H9 (cell line): Measurements from ENCODE around the gene DNMT3L. TPM values are rescaled to one million over a fixed set of nuclear protein-coding genes. Genes with fewer than 3 reads are reported as not detected.
"Not testable (repeated sequence)": the region's sequence is repeated elsewhere in the genome, so short reads cannot be mapped to it uniquely, and the experiment has no call there.

ENCODE experiments used
- DNase-seq: peaks from one replicate; pipeline ENCODE4 v3.0.0-alpha.2; 2017
- H2AFZ ChIP-seq: one replicate; pipeline ENCODE4 v1.6.1; 2013; ENCODE audit warnings: mild to moderate bottlenecking, low read length, control low read depth, moderate library complexity
- H2AK5ac ChIP-seq: 2 replicates; pipeline ENCODE4 v1.6.1; 2013; ENCODE audit warnings: low read length, control low read depth, mixed read lengths; ENCODE audit not compliant: insufficient read length
- H2BK120ac ChIP-seq: one replicate; pipeline ENCODE4 v1.6.1; 2013; ENCODE audit warnings: low read depth, mild to moderate bottlenecking, low read length, control low read depth, inconsistent platforms; ENCODE audit not compliant: poor library complexity, severe bottlenecking
- H2BK12ac ChIP-seq: 2 replicates; pipeline ENCODE4 v1.6.1; 2013; ENCODE audit warnings: low read length, control low read depth, mixed read lengths, low read depth; ENCODE audit not compliant: insufficient read length
- H2BK15ac ChIP-seq: 2 replicates; pipeline ENCODE4 v1.6.1; 2013; ENCODE audit warnings: low read depth, low read length, control low read depth
- H2BK20ac ChIP-seq: one replicate; pipeline ENCODE4 v1.6.1; 2013; ENCODE audit warnings: low read depth, mild to moderate bottlenecking, low read length, control low read depth, inconsistent platforms; ENCODE audit not compliant: poor library complexity, severe bottlenecking
- H2BK5ac ChIP-seq: 2 replicates; pipeline ENCODE4 v1.6.1; 2013; ENCODE audit warnings: low read length, control low read depth, mixed read lengths; ENCODE audit not compliant: insufficient read length
- H3K14ac ChIP-seq: 2 replicates; pipeline ENCODE4 v1.6.1; 2013; ENCODE audit warnings: low read length, control low read depth; ENCODE audit not compliant: insufficient read depth
- H3K18ac ChIP-seq: 2 replicates; pipeline ENCODE4 v1.6.1; 2013; ENCODE audit warnings: low read depth, mild to moderate bottlenecking, mixed read lengths, low read length, control low read depth; ENCODE audit not compliant: insufficient read length
- H3K23ac ChIP-seq: 2 replicates; pipeline ENCODE4 v1.6.1; 2013; ENCODE audit warnings: low read length, control low read depth, mixed read lengths, low read depth; ENCODE audit not compliant: insufficient read length
- H3K23me2 ChIP-seq: 2 replicates; pipeline ENCODE4 v1.6.1; 2013; ENCODE audit warnings: low read depth, mild to moderate bottlenecking, mixed read lengths, low read length, control low read depth; ENCODE audit not compliant: insufficient read length, poor library complexity, severe bottlenecking
- H3K27ac ChIP-seq: 2 replicates; pipeline ENCODE4 v1.5.1; 2013; ENCODE audit warnings: low read length, control low read depth, mixed read lengths, low read depth; ENCODE audit not compliant: insufficient read length
- H3K27me3 ChIP-seq: 2 replicates; pipeline ENCODE4 v1.6.1; 2013; ENCODE audit warnings: low read length, control low read depth, inconsistent platforms; ENCODE audit not compliant: insufficient read depth
- H3K4ac ChIP-seq: 2 replicates; pipeline ENCODE4 v1.6.1; 2013; ENCODE audit warnings: low read depth, mild to moderate bottlenecking, control low read depth, inconsistent platforms, low read length, moderate library complexity
- H3K4me1 ChIP-seq: 2 replicates; pipeline ENCODE4 v1.6.1; 2013; ENCODE audit warnings: low read length, control low read depth, inconsistent platforms; ENCODE audit not compliant: insufficient read depth
- H3K4me2 ChIP-seq: 2 replicates; pipeline ENCODE4 v1.6.1; 2013; ENCODE audit warnings: low read length, control low read depth, mixed read lengths; ENCODE audit not compliant: insufficient read length, insufficient read depth
- H3K56ac ChIP-seq: 2 replicates; pipeline ENCODE4 v1.6.1; 2013; ENCODE audit warnings: low read depth, mild to moderate bottlenecking, mixed read lengths, low read length, control low read depth; ENCODE audit not compliant: insufficient read length
- H3K79me1 ChIP-seq: 2 replicates; pipeline ENCODE4 v1.6.1; 2013; ENCODE audit warnings: low read depth, mild to moderate bottlenecking, moderate library complexity, low read length, control low read depth, inconsistent platforms; ENCODE audit not compliant: insufficient read depth, poor library complexity, severe bottlenecking
- H3K79me2 ChIP-seq: 2 replicates; pipeline ENCODE4 v1.6.1; 2013; ENCODE audit warnings: low read length, control low read depth, inconsistent platforms; ENCODE audit not compliant: insufficient read depth
- H3K9ac ChIP-seq: 2 replicates; pipeline ENCODE4 v1.6.1; 2013; ENCODE audit warnings: low read length, control low read depth, mixed read lengths; ENCODE audit not compliant: insufficient read length; ENCODE audit errors: extremely low read depth
- H3K9me3 ChIP-seq: one replicate; pipeline ENCODE4 v1.6.1; 2013; ENCODE audit warnings: low read depth, low read length, inconsistent platforms; ENCODE audit not compliant: control insufficient read depth
- H3T11ph ChIP-seq: one replicate; pipeline ENCODE4 v1.6.1; 2013; ENCODE audit warnings: mild to moderate bottlenecking, low read length, control low read depth, inconsistent platforms
- H4K20me1 ChIP-seq: one replicate; pipeline ENCODE4 v1.6.1; 2013; ENCODE audit not compliant: control insufficient read depth, insufficient read length, insufficient read depth
- H4K5ac ChIP-seq: 2 replicates; pipeline ENCODE4 v1.6.1; 2013; ENCODE audit warnings: low read depth, mild to moderate bottlenecking, mixed read lengths, low read length, control low read depth; ENCODE audit not compliant: insufficient read length
- H4K8ac ChIP-seq: replicated peaks from 2 replicates; pipeline ENCODE4 v1.6.1; 2013; ENCODE audit warnings: low read length, control low read depth, mixed read lengths, low read depth; ENCODE audit not compliant: insufficient read length
- H4K91ac ChIP-seq: 2 replicates; pipeline ENCODE4 v1.6.1; 2013; ENCODE audit warnings: low read depth, mild to moderate bottlenecking, moderate library complexity, mixed read lengths, low read length, control low read depth; ENCODE audit not compliant: insufficient read length
- H3K27ac Mint-ChIP-seq, 3 experiments: 2 replicates in 2 of 3; 3 replicates in 1 of 3; pipeline ENCODE4 v1.8.0; 2020 to 2021; ENCODE audit warnings: mixed read lengths in 3 of 3, mild to moderate bottlenecking in 1 of 3, moderate library complexity in 1 of 3
- H3K27me3 Mint-ChIP-seq: 2 replicates; pipeline ENCODE4 v1.8.0; 2021; ENCODE audit warnings: low read depth, mild to moderate bottlenecking, moderate library complexity, mixed read lengths
- H3K36me3 Mint-ChIP-seq, 3 experiments: 2 replicates in 2 of 3; 3 replicates in 1 of 3; pipeline ENCODE4 v1.8.0; 2020 to 2021; ENCODE audit warnings: low read depth in 3 of 3, mixed read lengths in 3 of 3; ENCODE audit not compliant: insufficient read depth in 1 of 3
- H3K4me1 Mint-ChIP-seq, 2 experiments: 2 replicates each; pipeline ENCODE4 v1.8.0; 2020; ENCODE audit warnings: mixed read lengths in 2 of 2
- H3K4me3 Mint-ChIP-seq, 2 experiments: 2 replicates in 1 of 2; 3 replicates in 1 of 2; pipeline ENCODE4 v1.8.0; 2020 to 2021; ENCODE audit warnings: mild to moderate bottlenecking in 2 of 2, mixed read lengths in 2 of 2, moderate library complexity in 1 of 2
- H3K9me3 Mint-ChIP-seq, 2 experiments: 2 replicates in 1 of 2; 3 replicates in 1 of 2; pipeline ENCODE4 v1.8.0; 2020; ENCODE audit warnings: mild to moderate bottlenecking in 2 of 2, mixed read lengths in 2 of 2, moderate library complexity in 1 of 2
- WGBS: extraction: QIAGEN DNeasy Blood & Tissue Kit; methylation state at CpG from one replicate; pipeline ENCODE4 v1.1.7; 2013; ENCODE audit warnings: missing lambda C conversion rate, low lambda C conversion rate, mixed read lengths; ENCODE audit not compliant: insufficient read length; ENCODE audit errors: extremely low coverage; 5-methylcytosine and 5-hydroxymethylcytosine counted together
- total RNA-seq: library from RNA; stranded (reverse); gene quantifications from 2 replicates; pipeline ENCODE4 v1.2.1, GENCODE V29; 2021
- TF ChIP-seq, protein P1 (sequence below): fragments of 200-600 bp; sonication (generic); conservative IDR thresholded peaks from 3 replicates; pipeline ENCODE4 v1.8.0; 2021; ENCODE audit warnings: antibody characterized with exemption, mild to moderate bottlenecking

The DNMT3L gene
- total RNA-seq, 1 experiment from 2014 or later = 0.77 TPM

DNA sequence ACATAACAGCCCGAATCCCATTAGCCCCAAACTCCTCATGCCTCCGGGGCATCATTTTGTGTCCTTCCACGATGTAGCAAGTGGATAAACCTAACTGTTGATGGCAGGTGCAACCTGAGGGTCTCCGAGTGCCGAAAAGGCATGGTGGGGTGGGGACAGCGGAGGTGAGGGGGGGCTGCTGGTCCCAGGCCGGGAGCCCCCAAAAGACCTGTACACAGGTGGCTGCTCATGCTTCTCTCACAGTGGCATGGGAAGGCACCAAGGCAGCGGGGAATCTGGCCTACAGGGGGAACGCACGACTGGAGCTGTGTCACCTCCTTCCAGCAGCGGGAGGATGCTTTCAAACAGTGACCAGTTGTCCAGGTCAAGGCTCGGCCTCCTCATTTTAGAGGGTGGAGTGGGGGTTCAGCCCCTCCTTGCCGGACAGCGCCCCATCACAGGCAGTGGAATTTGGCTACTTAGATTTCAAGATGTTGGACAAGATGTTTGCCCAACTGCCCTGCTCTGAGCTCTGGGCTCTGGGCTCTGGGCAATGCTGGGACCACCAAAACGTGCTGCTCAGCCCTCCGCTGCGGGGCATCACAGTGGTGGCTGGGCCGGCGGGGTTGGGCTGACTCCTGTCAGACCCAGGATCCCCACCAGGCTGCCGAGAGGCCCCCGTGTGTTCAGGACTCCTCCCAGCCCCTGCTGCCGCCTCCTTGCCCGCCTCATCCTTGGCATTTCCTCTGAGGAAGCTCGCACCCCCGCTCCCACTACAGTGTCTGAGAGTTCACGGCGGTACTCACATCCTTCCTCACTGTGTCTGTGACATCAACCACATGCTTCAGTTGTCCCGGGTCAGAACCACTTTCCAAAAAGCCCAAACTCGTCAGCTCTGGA is 7.6 kb downstream of the DNMT3L start:
- Histone ChIP-seq H3K9ac (no peak overlapping the region), H3K23me2 (no peaks in the 10 kb centered on the region), H2BK12ac (no peak overlapping the region), H3K79me1 (no peaks in the 10 kb centered on the region), H2BK20ac (no peak overlapping the region), H4K8ac (no peak overlapping the region), H3K79me2 (no peaks in the 10 kb centered on the region), H3K56ac (no peak overlapping the region), H3K9me3 (no peaks in the 10 kb centered on the region), H4K20me1 (no peaks in the 10 kb centered on the region), H2BK15ac (no peak overlapping the region), H2BK120ac (no peak overlapping the region), H3K14ac (no peak overlapping the region), H3K18ac (no peak overlapping the region), H4K91ac (no peak overlapping the region), H2BK5ac (no peak overlapping the region), H3T11ph (no peak overlapping the region), H3K27ac (no peak overlapping the region), H3K27me3 (no peaks in the 10 kb centered on the region), H3K23ac (no peak overlapping the region), H3K4ac (no peak overlapping the region), H2AFZ (no peak overlapping the region), H3K4me2 (no peak overlapping the region), H4K5ac (no peak overlapping the region), H2AK5ac (no peak overlapping the region), H3K4me1 (no peaks in the 10 kb centered on the region)
- Mint-ChIP-seq H3K4me3 (no peak overlapping the region), H3K4me1 (peaks cover 0 to 2% of the 10 kb centered on the region in 2 experiments; a peak in 1 of 4 replicates), H3K9me3 (no peaks in the 10 kb centered on the region), H3K27me3 (peaks cover 6% of the 10 kb centered on the region), H3K27ac (no peak overlapping the region), H3K36me3 (no peaks in the 10 kb centered on the region)
- peak; percentile 27 for DNase-seq
- TF ChIP-seq, protein P1, sequence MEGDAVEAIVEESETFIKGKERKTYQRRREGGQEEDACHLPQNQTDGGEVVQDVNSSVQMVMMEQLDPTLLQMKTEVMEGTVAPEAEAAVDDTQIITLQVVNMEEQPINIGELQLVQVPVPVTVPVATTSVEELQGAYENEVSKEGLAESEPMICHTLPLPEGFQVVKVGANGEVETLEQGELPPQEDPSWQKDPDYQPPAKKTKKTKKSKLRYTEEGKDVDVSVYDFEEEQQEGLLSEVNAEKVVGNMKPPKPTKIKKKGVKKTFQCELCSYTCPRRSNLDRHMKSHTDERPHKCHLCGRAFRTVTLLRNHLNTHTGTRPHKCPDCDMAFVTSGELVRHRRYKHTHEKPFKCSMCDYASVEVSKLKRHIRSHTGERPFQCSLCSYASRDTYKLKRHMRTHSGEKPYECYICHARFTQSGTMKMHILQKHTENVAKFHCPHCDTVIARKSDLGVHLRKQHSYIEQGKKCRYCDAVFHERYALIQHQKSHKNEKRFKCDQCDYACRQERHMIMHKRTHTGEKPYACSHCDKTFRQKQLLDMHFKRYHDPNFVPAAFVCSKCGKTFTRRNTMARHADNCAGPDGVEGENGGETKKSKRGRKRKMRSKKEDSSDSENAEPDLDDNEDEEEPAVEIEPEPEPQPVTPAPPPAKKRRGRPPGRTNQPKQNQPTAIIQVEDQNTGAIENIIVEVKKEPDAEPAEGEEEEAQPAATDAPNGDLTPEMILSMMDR = no peak
- WGBS = no CpG with 5 or more reads among the region's 29 CpGs

DNA sequence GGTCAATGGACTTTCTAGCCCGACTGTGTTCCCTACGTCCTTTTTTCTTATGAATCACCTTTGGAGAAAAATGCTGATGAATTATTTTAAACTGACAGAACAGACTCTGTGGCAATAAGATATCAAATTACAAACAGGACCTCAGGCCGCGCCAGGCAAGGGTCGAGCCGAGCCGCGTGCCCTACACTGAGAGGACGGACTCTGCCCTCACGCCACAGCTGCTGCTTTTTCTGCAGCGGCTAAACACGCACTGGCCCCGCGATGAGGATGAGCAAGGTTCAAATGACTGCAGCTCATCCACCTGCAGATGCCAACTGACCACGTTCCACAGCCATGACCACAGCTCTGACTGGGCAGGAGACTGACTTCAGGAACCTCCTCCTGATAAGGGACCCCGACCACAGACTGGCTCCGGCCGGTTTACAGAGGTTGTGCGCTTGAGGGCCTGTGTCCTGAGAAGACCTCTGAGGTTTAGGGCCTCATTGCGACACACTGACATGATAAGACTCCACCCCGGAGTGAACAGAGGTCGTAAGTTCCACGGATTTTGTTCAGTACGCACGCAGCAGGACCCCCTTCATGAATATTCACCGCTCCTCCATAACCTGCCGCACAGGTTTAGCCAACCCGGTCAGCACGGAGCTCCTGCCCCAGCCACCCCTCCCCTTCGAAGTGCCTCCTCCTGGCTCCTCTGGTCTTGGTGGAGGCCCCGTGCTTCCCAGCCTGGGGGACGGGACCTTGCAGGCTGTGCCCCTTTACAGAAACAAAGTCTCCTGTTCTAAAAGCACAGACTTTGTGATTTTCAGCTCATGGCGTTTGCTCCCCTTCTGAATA is 12.3 kb downstream of the DNMT3L start:
- H2BK15ac ChIP-seq, H2AK5ac ChIP-seq, H3K27ac ChIP-seq, H2BK120ac ChIP-seq, H3K9me3 ChIP-seq, H3K27me3 ChIP-seq, H3K4me2 ChIP-seq, H3K4ac ChIP-seq, H3K27me3 Mint-ChIP-seq, H3K56ac ChIP-seq, H2BK12ac ChIP-seq, H3K27ac Mint-ChIP-seq, H3K23ac ChIP-seq, H3K79me2 ChIP-seq, H4K8ac ChIP-seq, H3K14ac ChIP-seq, H3T11ph ChIP-seq, H2BK20ac ChIP-seq, DNase-seq, H3K9ac ChIP-seq, H3K9me3 Mint-ChIP-seq, H3K18ac ChIP-seq, H4K91ac ChIP-seq, H3K36me3 Mint-ChIP-seq, H3K4me1 ChIP-seq, H2AFZ ChIP-seq, H4K5ac ChIP-seq, H3K4me3 Mint-ChIP-seq, H3K23me2 ChIP-seq, H2BK5ac ChIP-seq, H3K4me1 Mint-ChIP-seq, H4K20me1 ChIP-seq, H3K79me1 ChIP-seq: not testable (repeated sequence)
- WGBS = no CpG with 5 or more reads among the region's 33 CpGs
